IMR-90 (cell line): ENCODE results near the gene COPS7A. TPM values are rescaled to one million over a fixed set of nuclear protein-coding genes. Genes with fewer than 3 reads are reported as not detected.

Source experiments
- ATAC-seq: fragments of 200-7000 bp; cut with Tn5 transposase; 2 replicates; pipeline ENCODE4 v1.9.1; 2020; ENCODE audit warnings: low read depth, mild to moderate bottlenecking, moderate library complexity
- BruUV-seq: library from RNA; stranded (reverse); fragments of 400-500 nt; replicated peaks from 2 replicates; lab custom pipeline; 2021; lab: Mats Ljungman, UMichigan
- CTCF ChIA-PET: fragments of 300-600 bp; formaldehyde crosslinking; extraction: SDS; loops from one replicate; lab custom pipeline; 2021; ENCODE audit warnings: antibody characterized with exemption; lab: Yijun Ruan, JAX
- POLR2A ChIA-PET: fragments of 300-600 bp; sonication (Branson Sonifier 250); formaldehyde crosslinking; loops from one replicate; lab custom pipeline; 2022; ENCODE audit warnings: antibody characterized with exemption; ENCODE audit not compliant: unreplicated experiment; lab: Charles Lee
- DNase-seq: peaks from one replicate; pipeline ENCODE4 v3.0.0; 2013
- H2AFZ ChIP-seq: replicated peaks from 2 replicates; pipeline ENCODE3; 2013; ENCODE audit warnings: low read length, mild to moderate bottlenecking; ENCODE audit not compliant: poor library complexity
- H2AK5ac ChIP-seq: 2 replicates; pipeline ENCODE4 v1.6.1; 2013; ENCODE audit warnings: low read depth, low read length, inconsistent platforms
- H2AK9ac ChIP-seq: replicated peaks from 2 replicates; pipeline ENCODE3; 2013; ENCODE audit warnings: mild to moderate bottlenecking, low read depth, low read length, moderate library complexity; ENCODE audit not compliant: poor library complexity
- H2BK120ac ChIP-seq: 2 replicates; pipeline ENCODE4 v1.6.1; 2013; ENCODE audit warnings: low read depth, low read length, inconsistent platforms
- H2BK15ac ChIP-seq: 3 replicates; pipeline ENCODE4 v1.6.1; 2013; ENCODE audit warnings: low read depth, low read length, inconsistent platforms
- H2BK20ac ChIP-seq: 2 replicates; pipeline ENCODE4 v1.6.1; 2013; ENCODE audit warnings: low read depth, mild to moderate bottlenecking, inconsistent platforms, low read length, moderate library complexity
- H2BK5ac ChIP-seq: 2 replicates; pipeline ENCODE4 v1.6.1; 2013; ENCODE audit warnings: mild to moderate bottlenecking, low read depth, low read length, inconsistent platforms; ENCODE audit not compliant: poor library complexity, severe bottlenecking
- H3K14ac ChIP-seq: replicated peaks from 2 replicates; pipeline ENCODE4 v1.6.1; 2013; ENCODE audit warnings: low read depth, low read length, inconsistent platforms
- H3K18ac ChIP-seq: 2 replicates; pipeline ENCODE4 v1.6.1; 2013; ENCODE audit warnings: low read depth, low read length, control low read depth
- H3K23ac ChIP-seq: 2 replicates; pipeline ENCODE4 v1.6.1; 2013; ENCODE audit warnings: low read depth, low read length, inconsistent platforms
- H3K27ac ChIP-seq: 2 replicates; pipeline ENCODE4 v1.5.1; 2013; ENCODE audit warnings: mild to moderate bottlenecking, control low read depth, low read length; ENCODE audit not compliant: insufficient read depth
- H3K27me3 ChIP-seq: 2 replicates; pipeline ENCODE4 v1.6.1; 2013; ENCODE audit warnings: low read length; ENCODE audit not compliant: control insufficient read depth, insufficient read depth
- H3K36me3 ChIP-seq: 2 replicates; pipeline ENCODE4 v1.6.1; 2013; ENCODE audit warnings: low read length, mixed read lengths; ENCODE audit not compliant: control insufficient read depth, insufficient read depth
- H3K4ac ChIP-seq: 2 replicates; pipeline ENCODE4 v1.6.1; 2013; ENCODE audit warnings: low read depth, low read length, inconsistent platforms
- H3K4me1 ChIP-seq: 2 replicates; pipeline ENCODE4 v1.6.1; 2013; ENCODE audit warnings: low read length, mixed read lengths; ENCODE audit not compliant: control insufficient read depth, insufficient read depth
- H3K4me2 ChIP-seq: 2 replicates; pipeline ENCODE4 v1.6.1; 2013; ENCODE audit warnings: low read depth, mild to moderate bottlenecking, control low read depth, low read length, moderate library complexity
- H3K4me3 ChIP-seq: 2 replicates; pipeline ENCODE4 v1.5.1; 2013; ENCODE audit warnings: low read depth, mild to moderate bottlenecking, control low read depth, low read length, moderate library complexity; ENCODE audit not compliant: insufficient read depth
- H3K56ac ChIP-seq: 2 replicates; pipeline ENCODE4 v1.6.1; 2013; ENCODE audit warnings: low read length, inconsistent platforms; ENCODE audit not compliant: insufficient read depth; ENCODE audit errors: extremely low read depth
- H3K79me1 ChIP-seq, 2 experiments: 2 replicates each; pipeline ENCODE4 v1.6.1; 2013; ENCODE audit warnings: low read length in 2 of 2, inconsistent platforms in 1 of 2, low read depth in 1 of 2
- H3K9ac ChIP-seq: 2 replicates; pipeline ENCODE4 v1.6.1; 2013; ENCODE audit warnings: low read depth, low read length, control low read depth
- H3K9me1 ChIP-seq: 2 replicates; pipeline ENCODE4 v1.6.1; 2013; ENCODE audit warnings: low read length, inconsistent platforms; ENCODE audit not compliant: insufficient read depth
- H3K9me3 ChIP-seq: 2 replicates; pipeline ENCODE4 v1.6.1; 2013; ENCODE audit warnings: low read length; ENCODE audit not compliant: control insufficient read depth, insufficient read depth
- H4K20me1 ChIP-seq: 2 replicates; pipeline ENCODE4 v1.6.1; 2013; ENCODE audit warnings: low read length, inconsistent platforms; ENCODE audit not compliant: insufficient read depth
- H4K5ac ChIP-seq: 2 replicates; pipeline ENCODE4 v1.6.1; 2013; ENCODE audit warnings: mild to moderate bottlenecking, low read depth, low read length, control low read depth
- H4K8ac ChIP-seq, 2 experiments: 2 replicates each; pipeline ENCODE4 v1.6.1; 2013; ENCODE audit warnings: low read depth in 2 of 2, low read length in 2 of 2, control low read depth in 1 of 2, inconsistent platforms in 1 of 2
- H4K91ac ChIP-seq: 2 replicates; pipeline ENCODE4 v1.6.1; 2013; ENCODE audit warnings: low read depth, low read length, inconsistent platforms; ENCODE audit not compliant: insufficient read depth
- BHLHE40 ChIP-seq: fragments of 150-350 bp; IDR thresholded peaks from 2 replicates; pipeline ENCODE4 v1.6.1; 2016; ENCODE audit warnings: mild to moderate bottlenecking, low read depth, low read length
- CEBPB ChIP-seq: IDR thresholded peaks from 2 replicates; pipeline ENCODE4 v1.6.1; 2012; ENCODE audit warnings: low read depth, low read length, improper control_type of control experiment
- CHD1 ChIP-seq: IDR thresholded peaks from 2 replicates; pipeline ENCODE4 v1.6.1; 2012; ENCODE audit warnings: low read depth, low read length, improper control_type of control experiment
- ELK1 ChIP-seq: fragments of 150-350 bp; IDR thresholded peaks from 2 replicates; pipeline ENCODE4 v1.6.1; 2016; ENCODE audit warnings: low read depth, mild to moderate bottlenecking, low read length, moderate library complexity, borderline replicate concordance
- FOS ChIP-seq: fragments of 150-350 bp; IDR thresholded peaks from 2 replicates; pipeline ENCODE4 v1.6.1; 2016; ENCODE audit warnings: low read depth, low read length
- MXI1 ChIP-seq: IDR thresholded peaks from 2 replicates; pipeline ENCODE4 v1.6.1; 2012; ENCODE audit warnings: low read depth, mild to moderate bottlenecking, low read length, moderate library complexity, borderline replicate concordance
- NFE2L2 ChIP-seq: fragments of 150-350 bp; IDR thresholded peaks from 2 replicates; pipeline ENCODE4 v1.6.1; 2016; ENCODE audit warnings: low read depth, mild to moderate bottlenecking, low read length
- POLR2A ChIP-seq: IDR thresholded peaks from 2 replicates; pipeline ENCODE4 v1.6.1; 2012; ENCODE audit warnings: mild to moderate bottlenecking, low read depth, low read length
- RCOR1 ChIP-seq: IDR thresholded peaks from 2 replicates; pipeline ENCODE4 v1.6.1; 2012; ENCODE audit warnings: mild to moderate bottlenecking, low read length, improper control_type of control experiment; ENCODE audit not compliant: insufficient replicate concordance
- RFX5 ChIP-seq: IDR thresholded peaks from 2 replicates; pipeline ENCODE4 v1.8.0; 2012; ENCODE audit warnings: low read depth, mild to moderate bottlenecking, low read length, moderate library complexity
- SMC3 ChIP-seq: fragments of 150-350 bp; IDR thresholded peaks from 2 replicates; pipeline ENCODE4 v1.6.1; 2016; ENCODE audit warnings: low read depth, mild to moderate bottlenecking, antibody characterized with exemption, low read length, moderate library complexity
- USF2 ChIP-seq: fragments of 150-350 bp; IDR thresholded peaks from 2 replicates; pipeline ENCODE4 v1.6.1; 2017; ENCODE audit warnings: mild to moderate bottlenecking, antibody characterized with exemption, low read length, low read depth
- WGBS, 2 experiments: methylation state at CpG; one replicate each; pipeline versions ENCODE4 v1.1.5 to v1.1.7; 2013; ENCODE audit warnings: missing lambda C conversion rate in 2 of 2; ENCODE audit not compliant: insufficient read length in 1 of 2; ENCODE audit errors: extremely low coverage in 2 of 2; 5-methylcytosine and 5-hydroxymethylcytosine counted together
- dilution Hi-C: fragments of 300-500 bp; cut with HindIII; formaldehyde crosslinking; loops from one replicate; pipeline ENCODE4 v1.14.3; 2018; ENCODE audit warnings: low sequenced_read_pairs; ENCODE audit not compliant: unreplicated experiment
- in situ Hi-C: fragments of 300-500 bp; cut with MboI; formaldehyde crosslinking; loops from 3 replicates; pipeline ENCODE4 v1.14.3; 2019; ENCODE audit warnings: low sequenced_read_pairs, inconsistent platforms, mixed read lengths
- intact Hi-C: fragments of 100-400 bp; cut with micrococcal nuclease; formaldehyde crosslinking; loops from 2 replicates; pipeline ENCODE4 v1.10.0; 2022
- polyA plus RNA-seq, 3 experiments: library from polyadenylated mRNA; depleted of rRNA; stranded (reverse); fragments of >200 nt; gene quantifications; 2 replicates each; pipeline ENCODE4 v1.2.3, GENCODE V29; 2012; ENCODE audit warnings: low replicate concordance in 1 of 3
- total RNA-seq: library from RNA; depleted of rRNA; stranded (reverse); fragments of >200 nt; gene quantifications from 2 replicates; pipeline ENCODE4 v1.2.3, GENCODE V29; 2012
- TF ChIP-seq, protein P1 (sequence below): conservative IDR thresholded peaks from 2 replicates; pipeline ENCODE4 v1.5.1; 2012; ENCODE audit warnings: mild to moderate bottlenecking, low read depth, low read length, improper control_type of control experiment

The COPS7A gene
- total and polyA plus RNA-seq, 2 of the 4 experiments (the other 2 are of a cell fraction) = 58.8 to 135 TPM

DNA sequence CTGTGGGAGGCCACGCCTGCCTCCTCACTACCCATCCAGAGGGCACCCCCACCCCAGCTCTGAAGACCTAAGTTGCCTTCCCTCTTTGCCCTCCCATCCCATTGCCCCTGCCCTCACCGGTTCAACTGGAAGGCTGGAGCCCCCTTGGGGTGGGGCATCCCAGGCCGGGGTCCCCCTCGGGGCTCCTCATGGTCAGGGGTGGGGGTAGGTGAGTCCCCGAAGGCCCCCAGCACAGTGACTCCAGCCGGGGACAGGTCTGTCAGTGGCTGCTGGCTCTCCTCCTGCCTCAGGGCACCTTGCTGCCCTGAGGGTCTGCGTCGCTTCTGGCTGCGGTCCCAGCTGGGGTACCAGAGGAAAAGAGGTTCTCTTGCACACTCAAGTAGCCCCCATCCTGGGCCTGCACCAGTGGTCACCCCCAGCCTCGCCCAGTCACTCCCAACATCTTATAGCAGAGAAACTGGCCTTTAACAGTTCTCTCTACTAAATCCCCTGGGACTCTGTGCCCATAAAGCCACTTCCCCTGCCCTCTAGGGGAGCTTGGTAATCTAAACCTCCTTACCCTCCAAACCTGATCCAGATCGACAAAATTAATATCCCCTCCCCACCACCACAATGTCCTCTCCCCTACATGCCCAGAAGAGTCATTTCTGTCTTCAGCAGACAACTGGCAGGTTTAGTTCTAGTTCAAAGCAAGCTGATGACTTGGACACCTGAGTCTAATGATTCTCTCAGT lies 28.4 kb upstream of the COPS7A start:
- no peak overlapping the region for H4K91ac ChIP-seq
- no peak overlapping the region for H2BK15ac ChIP-seq
- in situ Hi-C loops (no loop called here), intact Hi-C loops (no loop called here), dilution Hi-C loops (no loop called here)
- H3K23ac ChIP-seq = no peak overlapping the region
- H3K4me3 ChIP-seq = no peak overlapping the region
- H2AK5ac ChIP-seq = no peak overlapping the region
- H2AK9ac ChIP-seq = no peak overlapping the region
- H2BK5ac ChIP-seq = no peak overlapping the region
- no peak overlapping the region for H2BK120ac ChIP-seq
- peaks cover 8% of the 10 kb centered on the region for H3K36me3 ChIP-seq
- H3K27ac ChIP-seq = no peak overlapping the region
- peaks cover 7 to 17% of the 10 kb centered on the region in 2 experiments; a peak in 3 of 4 replicates for H3K79me1 ChIP-seq
- ATAC-seq (no peak), DNase-seq (no peak)
- ChIA-PET POLR2A (no interaction called here), CTCF (no interaction called here)
- H4K8ac ChIP-seq = no peak overlapping the region
- H3K9me3 ChIP-seq = no peaks in the 10 kb centered on the region
- no peak overlapping the region for H3K4ac ChIP-seq
- no peak overlapping the region for H3K18ac ChIP-seq
- H4K20me1 ChIP-seq = no peaks in the 10 kb centered on the region
- 63% methylated on average over 2 of the region's 11 CpGs; no CpG with 5 or more reads in 1 of the 2 experiments for WGBS, 2 experiments
- TF ChIP-seq POLR2A (no peak), ELK1 (no peak), BHLHE40 (no peak), SMC3 (no peak), FOS (no peak), RFX5 (no peak), RCOR1 (no peak), MXI1 (no peak), CHD1 (no peak), CEBPB (no peak), USF2 (no peak), NFE2L2 (no peak)
- TF ChIP-seq, protein P1, sequence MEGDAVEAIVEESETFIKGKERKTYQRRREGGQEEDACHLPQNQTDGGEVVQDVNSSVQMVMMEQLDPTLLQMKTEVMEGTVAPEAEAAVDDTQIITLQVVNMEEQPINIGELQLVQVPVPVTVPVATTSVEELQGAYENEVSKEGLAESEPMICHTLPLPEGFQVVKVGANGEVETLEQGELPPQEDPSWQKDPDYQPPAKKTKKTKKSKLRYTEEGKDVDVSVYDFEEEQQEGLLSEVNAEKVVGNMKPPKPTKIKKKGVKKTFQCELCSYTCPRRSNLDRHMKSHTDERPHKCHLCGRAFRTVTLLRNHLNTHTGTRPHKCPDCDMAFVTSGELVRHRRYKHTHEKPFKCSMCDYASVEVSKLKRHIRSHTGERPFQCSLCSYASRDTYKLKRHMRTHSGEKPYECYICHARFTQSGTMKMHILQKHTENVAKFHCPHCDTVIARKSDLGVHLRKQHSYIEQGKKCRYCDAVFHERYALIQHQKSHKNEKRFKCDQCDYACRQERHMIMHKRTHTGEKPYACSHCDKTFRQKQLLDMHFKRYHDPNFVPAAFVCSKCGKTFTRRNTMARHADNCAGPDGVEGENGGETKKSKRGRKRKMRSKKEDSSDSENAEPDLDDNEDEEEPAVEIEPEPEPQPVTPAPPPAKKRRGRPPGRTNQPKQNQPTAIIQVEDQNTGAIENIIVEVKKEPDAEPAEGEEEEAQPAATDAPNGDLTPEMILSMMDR = no peak
- no peaks in the 10 kb centered on the region for H3K27me3 ChIP-seq
- no peaks in the 10 kb centered on the region for H3K9me1 ChIP-seq
- H4K5ac ChIP-seq = no peak overlapping the region
- no peak overlapping the region for H2BK20ac ChIP-seq
- H3K14ac ChIP-seq = no peak overlapping the region
- BruUV-seq = no TSS peak
- H3K4me2 ChIP-seq = no peak overlapping the region
- H2AFZ ChIP-seq = no peak overlapping the region
- no peak overlapping the region for H3K9ac ChIP-seq
- H3K56ac ChIP-seq = no peak overlapping the region
- H3K4me1 ChIP-seq = peaks cover 4% of the 10 kb centered on the region
